ENCODE results near the gene CALN1. TPM values are rescaled to one million over a fixed set of nuclear protein-coding genes. Genes with fewer than 3 reads are reported as not detected.

The CALN1 gene
- polyA plus RNA-seq, 6 donors from 2014 or later, result not detected

DNA sequence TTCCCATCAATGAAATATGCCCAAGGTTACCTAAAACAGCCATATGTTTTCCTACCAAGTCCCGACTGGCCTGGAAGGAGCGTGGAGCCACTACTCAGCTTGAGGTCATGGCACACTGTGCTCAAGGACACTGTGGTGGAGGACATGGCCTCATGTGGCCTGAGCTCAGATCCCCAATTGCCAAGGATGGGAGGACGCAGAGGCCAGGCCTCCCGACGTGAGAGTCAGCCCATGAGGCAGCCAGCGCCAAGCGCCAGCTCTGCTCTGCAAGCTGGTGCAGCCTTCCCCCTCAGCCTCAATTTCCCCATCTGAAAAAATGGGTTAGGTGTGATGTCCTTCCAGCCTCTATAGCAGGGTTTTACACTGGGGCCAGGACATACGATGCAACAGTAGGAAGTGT, 302.6 kb downstream of the CALN1 start:
- H3K4me1 Mint-ChIP-seq, result peaks cover 0 to 2% (median 0%) of the 10 kb centered on the region in 3 donors
- no peak overlapping the region for H3K27ac Mint-ChIP-seq
- peaks cover 8 to 21% (median 13%) of the 10 kb centered on the region in 7 donors for H3K9me3 Mint-ChIP-seq
- peaks cover 0 to 18% of the 10 kb centered on the region in 2 donors for H3K36me3 Mint-ChIP-seq
- DNase-seq (no peak), ATAC-seq (ENCODE audit: low read depth in 2 of 2) (no peak)
- no peaks in the 10 kb centered on the region for H3K27me3 Mint-ChIP-seq
- H3K4me3 Mint-ChIP-seq, result no peak overlapping the region

DNA sequence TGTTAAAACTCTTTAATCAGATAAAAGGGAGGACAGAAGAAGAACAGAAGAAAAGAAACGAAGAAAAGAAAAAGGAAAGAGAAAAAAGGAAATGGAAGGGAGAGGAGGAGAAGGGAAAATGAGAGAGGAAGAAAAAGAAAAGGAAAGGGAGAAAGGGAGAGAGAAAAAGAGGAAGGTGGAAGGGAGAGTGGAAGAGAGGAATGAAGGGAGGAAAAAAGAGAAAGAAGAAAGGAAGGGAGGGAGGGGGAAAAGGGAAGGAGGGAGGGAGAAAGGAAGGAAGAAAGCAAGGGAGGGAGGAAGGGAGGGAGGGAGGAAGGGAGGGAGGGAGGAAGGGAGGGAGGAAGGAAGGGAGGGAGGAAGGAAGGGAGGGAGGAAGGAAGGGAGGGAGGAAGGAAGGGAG, 305.7 kb downstream of the CALN1 start:
- DNase-seq, result no peak
- peaks cover 0 to 18% of the 10 kb centered on the region in 2 donors for H3K36me3 Mint-ChIP-seq
- H3K9me3 Mint-ChIP-seq, result peaks cover 8 to 21% (median 13%) of the 10 kb centered on the region in 7 donors
- H3K4me3 Mint-ChIP-seq, result peak overlapping the region in 1 of 8 donors; percentile 47
- H3K27ac Mint-ChIP-seq, result no peak overlapping the region
- no peaks in the 10 kb centered on the region for H3K27me3 Mint-ChIP-seq
- ATAC-seq (ENCODE audit: low read depth in 2 of 2), result no peak
- peaks cover 0 to 2% (median 0%) of the 10 kb centered on the region in 3 donors for H3K4me1 Mint-ChIP-seq

DNA sequence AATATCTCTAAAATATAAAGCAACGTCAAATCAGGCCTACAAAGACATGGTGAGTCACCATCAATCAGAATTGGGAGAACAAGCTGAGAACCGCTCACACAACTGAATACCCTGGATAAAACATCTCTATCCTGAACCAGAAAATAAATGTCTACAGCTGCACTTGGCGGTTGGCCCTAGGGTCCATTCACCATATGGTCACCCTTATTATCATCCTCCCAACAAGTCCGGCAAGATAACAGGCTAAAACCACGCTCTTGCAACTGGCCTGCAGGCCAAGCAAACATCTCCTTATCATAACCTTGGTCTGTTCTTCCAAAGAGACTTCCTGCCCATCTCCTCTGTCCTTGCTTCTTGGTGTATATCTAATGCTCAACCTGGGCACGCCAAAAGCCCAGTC, 310.7 kb downstream of the CALN1 start:
- H3K27ac Mint-ChIP-seq, result no peak overlapping the region
- peaks cover 0 to 9% (median 2%) of the 10 kb centered on the region in 7 donors for H3K9me3 Mint-ChIP-seq
- H3K36me3 Mint-ChIP-seq, result peaks cover 0 to 6% of the 10 kb centered on the region in 2 donors
- H3K27me3 Mint-ChIP-seq, result no peaks in the 10 kb centered on the region
- H3K4me3 Mint-ChIP-seq, result no peak overlapping the region
- DNase-seq (no peak), ATAC-seq (ENCODE audit: low read depth in 2 of 2) (no peak)
- peaks cover 0 to 2% (median 0%) of the 10 kb centered on the region in 3 donors for H3K4me1 Mint-ChIP-seq

DNA sequence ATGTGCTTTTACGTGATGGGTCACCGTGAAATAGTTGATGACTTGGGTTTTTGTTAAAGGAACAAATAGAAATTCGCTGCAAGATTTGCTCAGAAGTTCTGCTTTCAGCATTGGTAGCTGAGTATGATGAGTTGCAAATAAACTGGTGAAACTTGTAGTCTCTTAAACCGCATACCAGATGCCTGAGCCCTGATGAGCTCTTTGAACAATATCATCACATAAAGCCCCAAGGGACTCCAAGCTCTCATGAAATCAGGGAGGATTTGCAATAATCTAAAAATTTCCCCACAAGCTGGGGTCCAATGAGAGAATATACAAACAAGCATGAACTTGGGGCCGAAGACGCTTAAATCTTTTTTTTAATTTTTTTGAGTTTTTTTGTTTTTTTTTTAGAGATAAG, 312.4 kb downstream of the CALN1 start:
- H3K4me3 Mint-ChIP-seq, result no peak overlapping the region
- H3K9me3 Mint-ChIP-seq, result peaks cover 0 to 5% (median 0%) of the 10 kb centered on the region in 7 donors
- no peaks in the 10 kb centered on the region for H3K36me3 Mint-ChIP-seq
- no peak for DNase-seq
- no peak overlapping the region for H3K27ac Mint-ChIP-seq
- H3K4me1 Mint-ChIP-seq, result no peaks in the 10 kb centered on the region
- no peak for ATAC-seq (ENCODE audit: low read depth in 2 of 2)
- H3K27me3 Mint-ChIP-seq, result no peaks in the 10 kb centered on the region

DNA sequence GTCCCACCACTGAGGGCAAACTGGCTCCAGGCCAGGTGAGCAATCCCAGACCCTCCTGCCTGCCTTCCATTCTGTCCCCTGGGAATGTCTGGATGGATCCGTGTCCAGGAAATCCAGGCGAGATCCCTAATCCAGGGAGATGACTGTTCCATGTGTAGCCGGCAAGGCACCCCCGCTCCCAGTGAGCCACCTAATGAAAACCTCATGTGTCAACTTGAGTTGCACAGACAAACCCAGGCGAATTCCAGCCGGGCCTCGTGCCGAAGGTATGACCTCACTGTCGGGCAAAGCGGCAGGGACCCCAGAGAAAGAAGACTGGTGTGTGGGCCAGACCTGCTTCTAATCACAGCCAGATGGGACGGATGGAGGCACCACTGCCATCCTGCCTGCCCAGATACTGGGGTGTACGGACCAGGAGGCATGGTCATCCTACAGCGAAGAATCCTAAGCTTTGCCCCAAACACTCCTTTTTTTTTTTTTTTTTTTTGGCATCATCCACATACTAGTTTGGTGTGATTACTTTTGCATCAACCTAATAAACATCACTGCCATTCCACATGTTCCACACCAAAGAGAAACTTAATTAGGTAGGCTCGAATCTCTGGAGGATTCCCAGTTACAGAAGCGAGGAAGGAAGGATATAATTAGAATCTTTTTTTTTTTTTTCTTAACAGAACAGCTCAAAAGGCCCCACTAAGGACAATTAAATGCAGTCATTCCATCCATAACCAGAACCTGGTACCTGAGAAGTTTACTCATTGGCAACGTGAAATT, 313.1 kb downstream of the CALN1 start:
- Mint-ChIP-seq H3K4me1 (no peaks in the 10 kb centered on the region), H3K27me3 (no peaks in the 10 kb centered on the region), H3K9me3 (peaks cover 0 to 5% (median 0%) of the 10 kb centered on the region in 7 donors), H3K4me3 (peak overlapping the region in 1 of 8 donors; percentile 29), H3K27ac (peak overlapping the region in 1 of 6 donors; percentile 21), H3K36me3 (no peaks in the 10 kb centered on the region)
- DNase-seq (no peak), ATAC-seq (ENCODE audit: low read depth in 2 of 2) (no peak)

DNA sequence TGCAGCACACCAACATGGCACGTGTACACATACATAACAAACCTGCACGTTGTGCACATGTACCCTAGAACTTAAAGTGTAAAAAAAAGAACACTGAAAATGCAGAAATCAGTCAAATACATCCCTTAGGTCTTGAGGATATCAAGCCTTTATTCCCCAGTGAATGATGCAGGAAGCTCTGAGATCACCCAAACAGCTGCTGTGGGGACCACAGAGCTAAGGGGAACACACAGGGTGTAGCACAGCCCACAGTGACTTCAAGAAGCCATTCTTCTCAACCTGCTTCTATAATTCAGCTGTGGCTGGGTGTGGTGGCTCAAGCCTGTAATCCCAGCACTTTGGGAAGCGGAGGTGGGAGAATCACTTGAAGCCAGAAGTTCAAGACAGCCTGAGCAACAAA, 314.9 kb downstream of the CALN1 start:
- H3K36me3 Mint-ChIP-seq, result no peaks in the 10 kb centered on the region
- no peak overlapping the region for H3K27ac Mint-ChIP-seq
- H3K9me3 Mint-ChIP-seq, result peaks cover 0 to 2% (median 0%) of the 10 kb centered on the region in 7 donors
- H3K4me1 Mint-ChIP-seq, result no peaks in the 10 kb centered on the region
- no peak overlapping the region for H3K4me3 Mint-ChIP-seq
- no peaks in the 10 kb centered on the region for H3K27me3 Mint-ChIP-seq
- no peak for ATAC-seq (ENCODE audit: low read depth in 2 of 2)
- DNase-seq, result no peak

DNA sequence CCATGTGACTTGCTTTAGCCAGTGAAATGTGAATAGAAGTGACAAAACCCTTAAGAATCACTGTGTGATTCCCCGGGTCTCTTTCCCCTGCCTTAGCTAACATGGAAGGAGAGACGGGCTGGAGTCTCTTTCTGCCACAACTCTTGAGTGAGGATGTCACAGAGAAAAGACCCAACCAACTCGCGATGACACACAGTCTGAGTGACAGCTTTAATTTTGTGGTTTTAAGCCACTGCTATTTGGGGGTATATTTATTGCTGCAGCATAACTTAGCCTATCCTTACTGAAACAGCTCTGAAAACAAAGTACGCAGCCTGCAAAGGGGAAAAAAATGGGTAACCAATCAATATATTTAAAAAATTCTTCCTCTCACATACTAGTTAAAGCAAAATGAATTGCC, 319.4 kb downstream of the CALN1 start:
- H3K9me3 Mint-ChIP-seq, result peaks cover 0 to 6% (median 1%) of the 10 kb centered on the region in 7 donors
- ATAC-seq (ENCODE audit: low read depth in 2 of 2), result no peak
- H3K4me1 Mint-ChIP-seq, result no peaks in the 10 kb centered on the region
- no peaks in the 10 kb centered on the region for H3K27me3 Mint-ChIP-seq
- H3K36me3 Mint-ChIP-seq, result no peaks in the 10 kb centered on the region
- DNase-seq, result no peak
- H3K4me3 Mint-ChIP-seq, result no peak overlapping the region
- H3K27ac Mint-ChIP-seq, result no peak overlapping the region

DNA sequence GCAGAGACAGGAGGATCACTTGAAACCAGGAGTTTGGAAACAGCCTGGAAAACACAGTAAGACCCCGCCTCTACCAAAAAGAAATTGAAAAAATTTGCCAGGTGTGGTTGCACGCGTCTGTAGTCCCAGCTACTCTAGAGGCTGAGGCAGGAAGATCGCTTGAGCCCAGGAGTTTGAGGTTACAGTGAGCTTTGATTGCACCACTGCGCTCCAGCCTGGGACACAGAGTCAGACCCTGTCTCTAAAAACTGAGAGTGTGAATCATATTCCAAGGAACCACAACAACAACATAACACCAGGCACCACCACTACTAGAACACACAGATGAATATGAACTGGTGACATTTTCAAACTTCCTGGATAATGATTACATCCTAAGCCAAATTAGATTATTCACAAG, 324.2 kb downstream of the CALN1 start:
- DNase-seq (no peak), ATAC-seq (ENCODE audit: low read depth in 2 of 2) (no peak)
- Mint-ChIP-seq H3K4me3 (no peak overlapping the region), H3K27me3 (no peaks in the 10 kb centered on the region), H3K27ac (no peak overlapping the region), H3K9me3 (peaks cover 0 to 4% (median 1%) of the 10 kb centered on the region in 7 donors), H3K36me3 (no peaks in the 10 kb centered on the region), H3K4me1 (no peaks in the 10 kb centered on the region)

DNA sequence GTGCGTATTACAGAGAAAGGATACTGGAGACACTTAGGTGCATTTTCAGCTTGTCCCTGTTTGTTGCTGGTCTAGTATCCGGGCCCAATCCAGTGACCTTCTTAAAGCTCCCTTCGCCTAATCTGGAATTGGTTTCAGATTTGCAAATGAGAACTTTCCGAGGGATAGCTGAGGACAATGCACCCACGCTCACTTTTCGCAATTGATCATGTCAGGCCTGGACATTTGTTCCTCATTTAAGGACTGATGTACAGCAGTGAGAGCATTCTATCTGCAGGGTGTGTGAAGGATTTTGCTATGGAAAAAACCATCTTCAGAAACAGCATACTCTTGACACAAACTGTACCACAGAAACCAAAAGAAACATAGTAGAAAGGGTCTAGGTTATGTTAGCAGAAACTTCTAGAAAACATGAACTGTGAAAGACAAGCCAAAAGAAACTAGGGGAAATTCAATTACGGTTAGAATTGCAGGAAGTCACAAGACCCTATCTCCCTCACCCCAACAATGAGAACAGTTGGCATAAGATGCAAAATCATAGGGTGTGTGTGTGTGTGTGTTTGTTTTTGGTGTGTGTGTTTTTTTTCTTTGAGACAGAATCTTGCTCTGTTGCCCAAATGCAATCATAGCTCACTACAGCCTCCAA, 331.1 kb downstream of the CALN1 start:
- no peak overlapping the region for H3K27ac Mint-ChIP-seq
- no peaks in the 10 kb centered on the region for H3K36me3 Mint-ChIP-seq
- no peak for DNase-seq
- no peaks in the 10 kb centered on the region for H3K27me3 Mint-ChIP-seq
- peaks cover 0 to 2% (median 0%) of the 10 kb centered on the region in 7 donors for H3K9me3 Mint-ChIP-seq
- peaks cover 0 to 6% (median 0%) of the 10 kb centered on the region in 3 donors for H3K4me1 Mint-ChIP-seq
- H3K4me3 Mint-ChIP-seq, result no peak overlapping the region
- no peak for ATAC-seq (ENCODE audit: low read depth in 2 of 2)

DNA sequence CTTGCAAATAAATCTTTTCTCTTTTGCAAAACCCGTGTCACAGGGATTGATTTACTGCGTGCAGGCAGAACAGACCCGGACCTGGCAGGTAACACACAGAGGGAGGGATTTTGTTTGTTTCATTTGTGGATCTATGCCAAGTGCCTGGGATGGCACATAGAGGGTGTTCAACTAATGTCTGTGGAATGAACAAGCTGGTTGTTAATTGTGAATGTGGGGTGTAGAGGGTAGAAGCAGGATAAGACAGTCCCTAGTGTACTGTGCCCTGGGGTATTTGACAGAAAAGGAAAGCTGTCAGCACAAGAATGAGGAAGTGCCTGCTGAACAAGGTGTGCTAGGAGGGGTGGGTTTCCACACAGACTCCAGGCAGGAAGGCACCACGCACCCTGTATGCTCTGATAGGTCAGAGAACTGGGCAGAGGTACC, 331.8 kb downstream of the CALN1 start:
- Mint-ChIP-seq H3K27ac (peak overlapping the region in 1 of 6 donors; percentile 28), H3K36me3 (no peaks in the 10 kb centered on the region), H3K4me3 (no peak overlapping the region), H3K27me3 (no peaks in the 10 kb centered on the region), H3K4me1 (peaks cover 0 to 6% (median 0%) of the 10 kb centered on the region in 3 donors), H3K9me3 (peaks cover 0 to 6% (median 2%) of the 10 kb centered on the region in 7 donors)
- no peak for DNase-seq
- no peak for ATAC-seq (ENCODE audit: low read depth in 2 of 2)

DNA sequence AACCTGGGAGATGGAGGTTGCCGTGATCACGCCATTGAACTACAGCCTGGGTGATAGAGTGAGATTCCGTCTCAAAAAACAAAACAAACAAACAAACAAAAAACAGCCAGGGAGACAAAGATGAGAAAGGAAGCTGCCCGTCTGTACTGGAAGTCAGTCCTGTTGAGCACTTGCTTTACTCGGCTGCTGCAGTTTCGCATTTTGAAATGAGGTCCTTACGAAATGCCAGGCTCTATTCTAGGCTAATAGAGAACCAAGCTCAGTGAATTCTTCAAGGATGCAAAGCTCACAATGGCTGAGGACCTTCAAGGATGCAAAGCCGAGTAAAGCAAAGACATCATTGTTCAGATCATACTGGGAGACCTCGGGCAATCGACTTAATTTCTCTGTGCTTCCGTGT, 333.3 kb downstream of the CALN1 start:
- no peaks in the 10 kb centered on the region for H3K36me3 Mint-ChIP-seq
- ATAC-seq (ENCODE audit: low read depth in 2 of 2) (no peak), DNase-seq (no peak)
- H3K27me3 Mint-ChIP-seq, result no peaks in the 10 kb centered on the region
- H3K9me3 Mint-ChIP-seq, result peaks cover 0 to 6% (median 4%) of the 10 kb centered on the region in 7 donors
- H3K4me3 Mint-ChIP-seq, result no peak overlapping the region
- H3K27ac Mint-ChIP-seq, result no peak overlapping the region
- peaks cover 0 to 6% (median 0%) of the 10 kb centered on the region in 3 donors for H3K4me1 Mint-ChIP-seq

DNA sequence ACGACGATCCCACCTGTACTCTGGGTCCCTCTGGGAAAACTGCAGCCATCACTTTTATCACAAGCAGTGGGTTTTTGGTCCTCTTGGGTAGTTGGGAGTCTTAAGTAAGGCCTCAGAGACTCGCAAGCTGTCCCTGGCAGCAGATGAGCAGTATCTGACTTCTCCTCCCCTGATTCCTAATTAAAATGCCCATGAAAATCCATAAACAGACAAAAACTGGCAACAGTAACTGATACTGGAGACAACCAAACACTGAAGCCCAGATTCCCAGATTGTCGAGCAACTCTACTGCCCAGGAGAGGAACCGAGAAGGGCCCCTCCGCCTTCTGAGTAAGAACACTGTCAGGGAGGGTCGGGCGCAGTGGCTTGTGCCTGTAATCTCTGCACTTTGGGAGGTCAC, 333.8 kb downstream of the CALN1 start:
- H3K36me3 Mint-ChIP-seq, result no peaks in the 10 kb centered on the region
- DNase-seq (no peak), ATAC-seq (ENCODE audit: low read depth in 2 of 2) (no peak)
- H3K27me3 Mint-ChIP-seq, result no peaks in the 10 kb centered on the region
- H3K4me1 Mint-ChIP-seq, result peaks cover 0 to 6% (median 0%) of the 10 kb centered on the region in 3 donors
- H3K9me3 Mint-ChIP-seq, result peaks cover 0 to 9% (median 4%) of the 10 kb centered on the region in 7 donors
- H3K4me3 Mint-ChIP-seq, result no peak overlapping the region
- no peak overlapping the region for H3K27ac Mint-ChIP-seq

DNA sequence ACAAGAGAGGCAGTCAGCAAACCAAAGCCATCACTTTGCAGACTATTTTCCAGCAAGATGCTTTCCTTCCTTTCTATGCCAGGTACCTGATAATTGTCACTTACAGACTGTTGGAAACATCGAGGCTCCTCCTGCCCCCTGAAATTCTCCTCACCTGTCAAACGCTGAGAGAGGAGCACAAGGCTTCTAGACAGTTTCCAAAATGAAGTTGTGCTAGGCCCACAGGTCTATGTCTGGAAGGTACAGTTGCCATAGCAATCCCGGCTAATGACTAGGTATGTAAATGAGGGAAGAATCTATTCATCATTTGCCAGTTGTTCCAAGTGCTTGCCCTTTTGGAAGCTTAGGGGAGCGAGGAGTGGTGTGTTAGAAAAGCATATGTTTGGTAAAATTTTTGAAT, 334.4 kb downstream of the CALN1 start:
- DNase-seq (no peak), ATAC-seq (ENCODE audit: low read depth in 2 of 2) (no peak)
- Mint-ChIP-seq H3K27ac (no peak overlapping the region), H3K4me3 (peak overlapping the region in 1 of 8 donors; percentile 2), H3K27me3 (no peaks in the 10 kb centered on the region), H3K9me3 (peaks cover 2 to 11% (median 4%) of the 10 kb centered on the region in 7 donors), H3K4me1 (peaks cover 0 to 6% (median 0%) of the 10 kb centered on the region in 3 donors), H3K36me3 (no peaks in the 10 kb centered on the region)

DNA sequence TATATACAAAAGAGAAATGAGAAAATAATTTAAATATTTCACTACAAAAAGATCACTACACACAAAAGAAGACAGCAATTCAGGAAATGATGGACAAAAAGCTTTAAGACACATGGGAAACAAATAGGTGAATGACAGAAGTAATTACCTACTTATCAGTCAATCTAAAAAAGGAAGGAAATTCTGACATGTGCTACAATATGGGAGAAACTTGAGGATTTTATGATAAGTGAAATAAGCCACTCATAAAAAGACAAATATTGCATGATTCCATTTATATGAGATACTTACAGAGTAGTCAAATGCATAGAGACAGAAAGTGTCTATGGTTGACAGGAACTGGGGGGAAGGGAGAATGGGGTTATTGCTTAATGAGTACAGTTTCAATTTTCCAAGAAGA, 339.2 kb downstream of the CALN1 start:
- DNase-seq, result no peak
- peaks cover 0 to 10% of the 10 kb centered on the region in 2 donors for H3K36me3 Mint-ChIP-seq

More for the DNA sequence above, 339.2 kb downstream of the CALN1 start:
- Mint-ChIP-seq H3K27me3 (no peaks in the 10 kb centered on the region), H3K4me3 (no peak overlapping the region), H3K27ac (no peak overlapping the region), H3K4me1 (no peaks in the 10 kb centered on the region), H3K9me3 (peaks cover 7 to 30% (median 17%) of the 10 kb centered on the region in 7 donors)
- no peak for ATAC-seq (ENCODE audit: low read depth in 2 of 2)

All from naive B cell (primary cell).